T-cell (primary cell): ENCODE results near the gene CDH11. TPM values are rescaled to one million over a fixed set of nuclear protein-coding genes. Genes with fewer than 3 reads are reported as not detected.

Experiments used
- ATAC-seq, 4 experiments: fragments of 200-7000 bp in 3 of 4; fragments of 150-1000 bp in 1 of 4; cut with Tn5 transposase; replicated peaks in 1 of 4; 1 replicate in 3 of 4; 2 replicates in 1 of 4; pipeline ENCODE4 v1.10.0; 2021; ENCODE audit warnings: moderate library complexity in 3 of 4, mild to moderate bottlenecking in 2 of 4, moderate number of reproducible peaks in 1 of 4
- CTCF ChIA-PET, 2 donors: fragments of 300-600 bp; sonication (Branson Sonifier 250); formaldehyde crosslinking; loops; one replicate each; lab custom pipeline; 2022; ENCODE audit warnings: antibody characterized with exemption in 2 of 2; lab: Charles Lee
- POLR2A ChIA-PET, 2 donors: fragments of 300-600 bp; sonication (Branson Sonifier 250); formaldehyde crosslinking; loops; one replicate each; lab custom pipeline; 2022; ENCODE audit warnings: antibody characterized with exemption in 2 of 2; lab: Charles Lee
- DNase-seq, 35 experiments: peaks; one replicate each; pipeline versions ENCODE4 v3.0.0 to v3.0.0-alpha.2; 2013 to 2023
- H3K27ac ChIP-seq: one replicate; pipeline ENCODE4 v1.5.1; 2013; ENCODE audit warnings: low read length
- H3K27me3 ChIP-seq, 2 experiments: replicated peaks in 1 of 2; 1 replicate in 1 of 2; 2 replicates in 1 of 2; pipeline versions ENCODE4 v1.6.1 to v1.7.0; 2013; ENCODE audit warnings: low read length in 1 of 2, mixed read lengths in 1 of 2; ENCODE audit not compliant: control insufficient read depth in 2 of 2, insufficient read depth in 2 of 2; ENCODE audit errors: extremely low read depth in 1 of 2
- H3K36me3 ChIP-seq, 2 donors: 1 replicate in 1 of 2; 2 replicates in 1 of 2; pipeline versions ENCODE4 v1.6.1 to v1.7.0; 2013; ENCODE audit warnings: low read length in 1 of 2; ENCODE audit not compliant: control insufficient read depth in 2 of 2, insufficient read depth in 1 of 2; ENCODE audit errors: extremely low read depth in 1 of 2
- H3K4me1 ChIP-seq, 2 experiments: 1 replicate in 1 of 2; 2 replicates in 1 of 2; pipeline versions ENCODE4 v1.6.1 to v1.7.0; 2013; ENCODE audit warnings: low read length in 2 of 2, mixed read lengths in 1 of 2; ENCODE audit not compliant: insufficient read depth in 2 of 2, control insufficient read depth in 1 of 2; ENCODE audit errors: extremely low read depth in 1 of 2
- H3K4me3 ChIP-seq, 2 donors: 1 replicate in 1 of 2; 2 replicates in 1 of 2; pipeline versions ENCODE4 v1.5.1 to v1.7.0; 2013; ENCODE audit warnings: mild to moderate bottlenecking in 2 of 2, low read length in 1 of 2, moderate library complexity in 1 of 2; ENCODE audit not compliant: control insufficient read depth in 1 of 2; ENCODE audit errors: extremely low read depth in 1 of 2
- H3K9me3 ChIP-seq: 2 replicates; pipeline ENCODE4 v1.7.0; 2013
- H3K27ac Mint-ChIP-seq, 2 donors: one replicate each; pipeline ENCODE4 v1.8.0; 2020 to 2021; ENCODE audit warnings: mild to moderate bottlenecking in 2 of 2, mixed read lengths in 2 of 2
- H3K27me3 Mint-ChIP-seq, 2 donors: one replicate each; pipeline ENCODE4 v1.8.0; 2021 to 2022; ENCODE audit warnings: mixed read lengths in 2 of 2
- H3K36me3 Mint-ChIP-seq: one replicate; pipeline ENCODE4 v1.8.0; 2021; ENCODE audit warnings: mixed read lengths
- H3K4me1 Mint-ChIP-seq, 3 donors: one replicate each; pipeline ENCODE4 v1.8.0; 2020 to 2022; ENCODE audit warnings: mixed read lengths in 3 of 3, mild to moderate bottlenecking in 1 of 3
- H3K4me3 Mint-ChIP-seq, 3 donors: one replicate each; pipeline ENCODE4 v1.8.0; 2020 to 2022; ENCODE audit warnings: mild to moderate bottlenecking in 3 of 3, mixed read lengths in 3 of 3, moderate library complexity in 3 of 3
- H3K9me3 Mint-ChIP-seq, 3 donors: one replicate each; pipeline ENCODE4 v1.8.0; 2020 to 2022; ENCODE audit warnings: mixed read lengths in 3 of 3
- WGBS: methylation state at CpG from one replicate; pipeline ENCODE4 v1.1.5; 2013; ENCODE audit warnings: missing lambda C conversion rate; ENCODE audit not compliant: insufficient coverage; 5-methylcytosine and 5-hydroxymethylcytosine counted together
- total RNA-seq, 35 experiments: library from RNA in 6 of 35; stranded (reverse) in 6 of 35; fragments of 120-200 nt in 1 of 35; gene quantifications; one replicate each; pipeline versions ENCODE4 v1.2.1 to v1.2.4 and lab custom pipeline; 2013 to 2026

CDH11 gene
- total RNA-seq, 5 donors from 2014 or later (not counting 1 experiment from before 2014, with no cell fraction given): 0.10 to 1.1 (median 0.53) TPM; not detected in 2

GRCh38 chr16:65098916-65099315 is 22.9 kb downstream of the CDH11 start:
- peaks cover 6 to 17% (median 14%) of the 10 kb centered on the region in 3 donors for H3K9me3 Mint-ChIP-seq
- Histone ChIP-seq H3K27me3 (no peaks in the 10 kb centered on the region), H3K9me3 (no peaks in the 10 kb centered on the region), H3K36me3 (no peaks in the 10 kb centered on the region), H3K27ac (no peak overlapping the region), H3K4me3 (no peak overlapping the region), H3K4me1 (no peaks in the 10 kb centered on the region)
- POLR2A ChIA-PET: no interaction called here
- ATAC-seq: no peak
- no peaks in the 10 kb centered on the region for H3K4me1 Mint-ChIP-seq
- no peak overlapping the region for H3K27ac Mint-ChIP-seq
- no peaks in the 10 kb centered on the region for H3K27me3 Mint-ChIP-seq
- no peak overlapping the region for H3K4me3 Mint-ChIP-seq
- no peak for DNase-seq
- WGBS: no CpG with 5 or more reads among the region's 3 CpGs
- no peaks in the 10 kb centered on the region for H3K36me3 Mint-ChIP-seq
- CTCF ChIA-PET: no interaction called here

GRCh38 chr16:65097296-65097695 is 24.6 kb downstream of the CDH11 start:
- WGBS: 84% methylated on average over 3 of the region's 4 CpGs
- ATAC-seq: no peak
- Mint-ChIP-seq H3K27me3 (no peaks in the 10 kb centered on the region), H3K4me3 (no peak overlapping the region), H3K9me3 (peaks cover 6 to 17% (median 9%) of the 10 kb centered on the region in 3 donors), H3K27ac (no peak overlapping the region), H3K36me3 (no peaks in the 10 kb centered on the region), H3K4me1 (no peaks in the 10 kb centered on the region)
- Histone ChIP-seq H3K4me1 (no peaks in the 10 kb centered on the region), H3K9me3 (no peaks in the 10 kb centered on the region), H3K4me3 (no peak overlapping the region), H3K36me3 (no peaks in the 10 kb centered on the region), H3K27ac (no peak overlapping the region), H3K27me3 (no peaks in the 10 kb centered on the region)
- CTCF ChIA-PET: no interaction called here
- POLR2A ChIA-PET: no interaction called here
- no peak for DNase-seq

- no peaks in the 10 kb centered on the region for H3K36me3 ChIP-seq
- no peaks in the 10 kb centered on the region for H3K27me3 Mint-ChIP-seq
- H3K4me3 Mint-ChIP-seq: no peak overlapping the region
- no peaks in the 10 kb centered on the region for H3K27me3 ChIP-seq
- CTCF ChIA-PET: no interaction called here
- POLR2A ChIA-PET: no interaction called here
- no peaks in the 10 kb centered on the region for H3K4me1 ChIP-seq
- no peak for DNase-seq
- H3K27ac ChIP-seq: no peak overlapping the region
- H3K27ac Mint-ChIP-seq: no peak overlapping the region
- no peaks in the 10 kb centered on the region for H3K36me3 Mint-ChIP-seq
- H3K9me3 Mint-ChIP-seq: peaks cover 6 to 11% (median 10%) of the 10 kb centered on the region in 3 donors
- no peak for ATAC-seq
- no peak overlapping the region for H3K4me3 ChIP-seq
- H3K9me3 ChIP-seq: no peaks in the 10 kb centered on the region
- no CpG with 5 or more reads among the region's 4 CpGs for WGBS
- no peaks in the 10 kb centered on the region for H3K4me1 Mint-ChIP-seq
These were observed 26.0 kb downstream of the CDH11 start for GRCh38 chr16:65095906-65096305.

- DNase-seq (no peak), ATAC-seq (no peak)
- Histone ChIP-seq H3K27me3 (no peaks in the 10 kb centered on the region), H3K36me3 (no peaks in the 10 kb centered on the region), H3K4me1 (no peaks in the 10 kb centered on the region), H3K4me3 (no peak overlapping the region), H3K9me3 (no peaks in the 10 kb centered on the region), H3K27ac (no peak overlapping the region)
- no peaks in the 10 kb centered on the region for H3K27me3 Mint-ChIP-seq
- ChIA-PET CTCF (no interaction called here), POLR2A (no interaction called here)
- WGBS: no CpG with 5 or more reads among the region's 2 CpGs
- H3K36me3 Mint-ChIP-seq: no peaks in the 10 kb centered on the region
- H3K27ac Mint-ChIP-seq: no peak overlapping the region
- peaks cover 9 to 10% (median 10%) of the 10 kb centered on the region in 3 donors for H3K9me3 Mint-ChIP-seq
- H3K4me1 Mint-ChIP-seq: no peaks in the 10 kb centered on the region
- H3K4me3 Mint-ChIP-seq: no peak overlapping the region
These were observed 26.7 kb downstream of the CDH11 start for GRCh38 chr16:65095090-65095728.

- Mint-ChIP-seq H3K9me3 (peaks cover 2 to 5% (median 3%) of the 10 kb centered on the region in 3 donors), H3K4me1 (no peaks in the 10 kb centered on the region), H3K36me3 (no peaks in the 10 kb centered on the region), H3K27ac (no peak overlapping the region), H3K4me3 (no peak overlapping the region), H3K27me3 (no peaks in the 10 kb centered on the region)
- no peak overlapping the region for H3K4me3 ChIP-seq
- ChIA-PET CTCF (no interaction called here), POLR2A (no interaction called here)
- DNase-seq: no peak
- H3K4me1 ChIP-seq: no peaks in the 10 kb centered on the region
- WGBS: no CpG with 5 or more reads among the region's 1 CpG
- H3K27ac ChIP-seq: no peak overlapping the region
- no peaks in the 10 kb centered on the region for H3K36me3 ChIP-seq
- no peak for ATAC-seq
- no peaks in the 10 kb centered on the region for H3K27me3 ChIP-seq
- no peaks in the 10 kb centered on the region for H3K9me3 ChIP-seq
These were observed 27.9 kb downstream of the CDH11 start for GRCh38 chr16:65094009-65094408.

GRCh38 chr16:65083164-65083857 is 38.6 kb downstream of the CDH11 start:
- Mint-ChIP-seq H3K4me3 (no peak overlapping the region), H3K9me3 (peaks cover 0 to 4% (median 3%) of the 10 kb centered on the region in 3 donors), H3K4me1 (no peaks in the 10 kb centered on the region), H3K27ac (no peak overlapping the region), H3K36me3 (no peaks in the 10 kb centered on the region), H3K27me3 (no peaks in the 10 kb centered on the region)
- no peaks in the 10 kb centered on the region for H3K36me3 ChIP-seq
- H3K4me3 ChIP-seq: no peak overlapping the region
- ChIA-PET CTCF (no interaction called here), POLR2A (no interaction called here)
- H3K4me1 ChIP-seq: no peaks in the 10 kb centered on the region
- ATAC-seq (no peak), DNase-seq (no peak)
- H3K27ac ChIP-seq: no peak overlapping the region
- no peaks in the 10 kb centered on the region for H3K9me3 ChIP-seq
- H3K27me3 ChIP-seq: no peaks in the 10 kb centered on the region
- 33% methylated on average over 2 of the region's 2 CpGs for WGBS
